HL-60 (cell line): Measurements from ENCODE around the gene EPHA2.

Source experiments
- POLR2AphosphoS5 ChIP-seq: IDR thresholded peaks from 2 replicates; pipeline ENCODE4 v1.6.1; 2012; ENCODE audit warnings: low read depth
- TF ChIP-seq, protein P1 (sequence below): IDR thresholded peaks from one replicate; pipeline ENCODE4 v1.5.1; 2011; ENCODE audit warnings: low read length, control low read depth, inconsistent platforms; ENCODE audit not compliant: insufficient read depth
- TF ChIP-seq, protein P2 (sequence below): IDR thresholded peaks from 2 replicates; pipeline ENCODE4 v1.6.1; 2012; ENCODE audit warnings: low read depth; ENCODE audit not compliant: insufficient replicate concordance

DNA sequence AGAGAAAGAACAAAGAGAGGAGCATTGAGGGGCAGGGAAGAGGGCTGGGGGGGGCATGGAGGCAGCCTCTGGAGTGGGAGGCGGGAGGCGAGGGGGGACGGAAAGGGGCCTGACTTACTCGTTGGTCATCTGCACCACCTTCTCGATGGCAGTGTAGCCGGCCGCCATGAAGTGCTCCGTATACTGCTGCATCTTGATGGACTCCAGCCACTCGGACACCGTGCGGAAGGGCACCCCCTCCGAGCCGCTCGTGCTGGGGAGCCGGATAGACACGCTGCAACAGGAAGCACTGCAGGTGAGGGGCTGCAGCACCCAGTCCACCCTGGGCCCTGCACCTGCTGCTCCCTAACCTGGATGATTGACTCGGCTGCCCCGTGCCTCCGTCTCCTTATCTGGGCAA lies 26.6 kb downstream of the EPHA2 start:
- TF ChIP-seq, protein P1, sequence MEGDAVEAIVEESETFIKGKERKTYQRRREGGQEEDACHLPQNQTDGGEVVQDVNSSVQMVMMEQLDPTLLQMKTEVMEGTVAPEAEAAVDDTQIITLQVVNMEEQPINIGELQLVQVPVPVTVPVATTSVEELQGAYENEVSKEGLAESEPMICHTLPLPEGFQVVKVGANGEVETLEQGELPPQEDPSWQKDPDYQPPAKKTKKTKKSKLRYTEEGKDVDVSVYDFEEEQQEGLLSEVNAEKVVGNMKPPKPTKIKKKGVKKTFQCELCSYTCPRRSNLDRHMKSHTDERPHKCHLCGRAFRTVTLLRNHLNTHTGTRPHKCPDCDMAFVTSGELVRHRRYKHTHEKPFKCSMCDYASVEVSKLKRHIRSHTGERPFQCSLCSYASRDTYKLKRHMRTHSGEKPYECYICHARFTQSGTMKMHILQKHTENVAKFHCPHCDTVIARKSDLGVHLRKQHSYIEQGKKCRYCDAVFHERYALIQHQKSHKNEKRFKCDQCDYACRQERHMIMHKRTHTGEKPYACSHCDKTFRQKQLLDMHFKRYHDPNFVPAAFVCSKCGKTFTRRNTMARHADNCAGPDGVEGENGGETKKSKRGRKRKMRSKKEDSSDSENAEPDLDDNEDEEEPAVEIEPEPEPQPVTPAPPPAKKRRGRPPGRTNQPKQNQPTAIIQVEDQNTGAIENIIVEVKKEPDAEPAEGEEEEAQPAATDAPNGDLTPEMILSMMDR, result no peak
- no peak for TF ChIP-seq POLR2AphosphoS5
- TF ChIP-seq, protein P2, sequence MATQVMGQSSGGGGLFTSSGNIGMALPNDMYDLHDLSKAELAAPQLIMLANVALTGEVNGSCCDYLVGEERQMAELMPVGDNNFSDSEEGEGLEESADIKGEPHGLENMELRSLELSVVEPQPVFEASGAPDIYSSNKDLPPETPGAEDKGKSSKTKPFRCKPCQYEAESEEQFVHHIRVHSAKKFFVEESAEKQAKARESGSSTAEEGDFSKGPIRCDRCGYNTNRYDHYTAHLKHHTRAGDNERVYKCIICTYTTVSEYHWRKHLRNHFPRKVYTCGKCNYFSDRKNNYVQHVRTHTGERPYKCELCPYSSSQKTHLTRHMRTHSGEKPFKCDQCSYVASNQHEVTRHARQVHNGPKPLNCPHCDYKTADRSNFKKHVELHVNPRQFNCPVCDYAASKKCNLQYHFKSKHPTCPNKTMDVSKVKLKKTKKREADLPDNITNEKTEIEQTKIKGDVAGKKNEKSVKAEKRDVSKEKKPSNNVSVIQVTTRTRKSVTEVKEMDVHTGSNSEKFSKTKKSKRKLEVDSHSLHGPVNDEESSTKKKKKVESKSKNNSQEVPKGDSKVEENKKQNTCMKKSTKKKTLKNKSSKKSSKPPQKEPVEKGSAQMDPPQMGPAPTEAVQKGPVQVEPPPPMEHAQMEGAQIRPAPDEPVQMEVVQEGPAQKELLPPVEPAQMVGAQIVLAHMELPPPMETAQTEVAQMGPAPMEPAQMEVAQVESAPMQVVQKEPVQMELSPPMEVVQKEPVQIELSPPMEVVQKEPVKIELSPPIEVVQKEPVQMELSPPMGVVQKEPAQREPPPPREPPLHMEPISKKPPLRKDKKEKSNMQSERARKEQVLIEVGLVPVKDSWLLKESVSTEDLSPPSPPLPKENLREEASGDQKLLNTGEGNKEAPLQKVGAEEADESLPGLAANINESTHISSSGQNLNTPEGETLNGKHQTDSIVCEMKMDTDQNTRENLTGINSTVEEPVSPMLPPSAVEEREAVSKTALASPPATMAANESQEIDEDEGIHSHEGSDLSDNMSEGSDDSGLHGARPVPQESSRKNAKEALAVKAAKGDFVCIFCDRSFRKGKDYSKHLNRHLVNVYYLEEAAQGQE, result no peak
